GM15510 (cell line): ENCODE results near the gene FUT7.

ENCODE experiments used
- POLR2A ChIP-seq: IDR thresholded peaks from 3 replicates; pipeline ENCODE4 v1.6.1; 2011; ENCODE audit warnings: borderline replicate concordance; ENCODE audit not compliant: insufficient read length; ENCODE audit errors: extremely low read depth

Gene FUT7

GRCh38 chr9:136983656-136984314, 48.1 kb downstream of the FUT7 start:
- no peak for TF ChIP-seq POLR2A

- TF ChIP-seq POLR2A: no peak
These were observed 48.7 kb downstream of the FUT7 start for GRCh38 chr9:136983167-136983566.

GRCh38 chr9:136982232-136983051, 49.4 kb downstream of the FUT7 start, which contains the start of gene LCNL1:
TSS of gene LCNL1 (plus strand) at chr9:136982993. CDS start at chr9:136983587, 594 bp downstream.
- no peak for TF ChIP-seq POLR2A

- no peak for TF ChIP-seq POLR2A
These were observed 50.2 kb downstream of the FUT7 start for GRCh38 chr9:136981588-136982231.

- TF ChIP-seq POLR2A: no peak
These were observed 51.0 kb downstream of the FUT7 start for GRCh38 chr9:136980669-136981478.
